AG04449 (cell line): ENCODE data around the gene CHRM5.
A peak's percentile ranks its signal among the peaks of the same experiment; 100 is the strongest.

Source experiments
- CTCF ChIA-PET: fragments of 350-600 bp; formaldehyde crosslinking; extraction: SDS; loops from one replicate; lab custom pipeline; 2021; ENCODE audit warnings: antibody characterized with exemption; lab: Yijun Ruan, JAX
- POLR2A ChIA-PET: fragments of 400-600, 350-600 bp; formaldehyde crosslinking; extraction: SDS; loops from one replicate; lab custom pipeline; 2020; ENCODE audit warnings: antibody characterized with exemption, inconsistent platforms; lab: Yijun Ruan, JAX
- DNase-seq: peaks from one replicate; pipeline ENCODE4 v3.0.0-alpha.2; 2010; ENCODE audit warnings: low read depth, low spot score
- H3K4me3 ChIP-seq: 2 replicates; pipeline ENCODE4 v1.5.1; 2011; ENCODE audit warnings: low read depth, mild to moderate bottlenecking, control low read depth, low read length
- TF ChIP-seq, protein P1 (sequence below): IDR thresholded peaks from one replicate; pipeline ENCODE4 v1.5.1; 2011; ENCODE audit warnings: mild to moderate bottlenecking, moderate library complexity, low read length, control low read depth, inconsistent platforms; ENCODE audit not compliant: insufficient read depth; ENCODE audit errors: missing control alignments

The CHRM5 gene

DNA sequence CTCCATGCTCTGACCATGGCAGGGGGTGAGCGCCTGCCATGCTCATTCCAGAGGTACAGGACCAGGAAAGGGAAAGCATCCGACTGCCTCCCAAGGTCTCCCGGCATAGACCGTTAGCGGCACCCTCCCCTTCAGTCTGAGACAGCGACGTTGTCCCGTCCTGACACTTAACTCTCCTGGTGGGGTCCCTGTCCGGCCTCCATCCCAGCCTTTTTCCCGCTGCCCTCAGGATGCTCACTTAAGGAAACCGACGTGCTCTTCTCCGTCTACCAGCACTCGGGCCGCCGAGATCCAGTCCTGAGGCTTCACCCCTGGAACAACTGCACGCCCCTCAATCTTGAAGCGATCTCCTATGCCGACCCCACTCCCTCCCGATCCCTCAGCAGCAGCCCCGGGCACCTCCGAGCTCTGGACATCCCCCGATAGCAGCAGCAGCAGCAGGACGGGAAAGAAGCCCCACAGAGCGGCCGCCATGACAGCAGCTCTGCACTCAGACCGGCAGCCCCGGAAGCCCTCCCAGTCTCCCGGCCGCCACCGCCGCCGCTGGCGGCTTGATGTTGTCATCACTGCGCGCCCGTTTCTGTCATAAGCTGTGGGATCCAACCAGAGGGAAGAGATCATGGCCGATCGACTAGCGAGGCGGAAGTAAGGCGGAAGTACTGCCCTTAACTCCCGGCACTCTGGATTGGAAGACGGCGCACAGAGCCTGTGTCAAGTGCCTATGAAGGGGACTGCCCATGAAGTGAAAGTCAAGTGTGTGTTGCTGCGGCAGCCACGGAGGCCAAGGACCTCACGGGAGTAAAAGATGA, 133.3 kb downstream of the CHRM5 start, which contains the start of the genes EMC7 and PGBD4:
Gene EMC7, minus strand, starts transcription at position 497 of the 809 bp plus-strand sequence. Its CDS starts 23 bp downstream, at position 474.
Gene PGBD4, plus strand, starts transcription at position 718 of the 809 bp plus-strand sequence. CDS start 449 bp downstream, outside the sequence.
- POLR2A ChIA-PET, result interaction anchor here (0.7 to 1.6 kb wide), 6 partner anchors 24 to 266 kb away, joined by 3 to 5 read pairs (median 3); partner anchors contain the start of genes KATNBL1 and LPCAT4
- CTCF ChIA-PET, result interaction anchor here (1.1 to 2.4 kb wide), 5 partner anchors 8 to 139 kb away, joined by 3 to 10 read pairs (median 4); partner anchors contain the start of gene KATNBL1
- peak; percentile 98 for DNase-seq
- TF ChIP-seq, protein P1, sequence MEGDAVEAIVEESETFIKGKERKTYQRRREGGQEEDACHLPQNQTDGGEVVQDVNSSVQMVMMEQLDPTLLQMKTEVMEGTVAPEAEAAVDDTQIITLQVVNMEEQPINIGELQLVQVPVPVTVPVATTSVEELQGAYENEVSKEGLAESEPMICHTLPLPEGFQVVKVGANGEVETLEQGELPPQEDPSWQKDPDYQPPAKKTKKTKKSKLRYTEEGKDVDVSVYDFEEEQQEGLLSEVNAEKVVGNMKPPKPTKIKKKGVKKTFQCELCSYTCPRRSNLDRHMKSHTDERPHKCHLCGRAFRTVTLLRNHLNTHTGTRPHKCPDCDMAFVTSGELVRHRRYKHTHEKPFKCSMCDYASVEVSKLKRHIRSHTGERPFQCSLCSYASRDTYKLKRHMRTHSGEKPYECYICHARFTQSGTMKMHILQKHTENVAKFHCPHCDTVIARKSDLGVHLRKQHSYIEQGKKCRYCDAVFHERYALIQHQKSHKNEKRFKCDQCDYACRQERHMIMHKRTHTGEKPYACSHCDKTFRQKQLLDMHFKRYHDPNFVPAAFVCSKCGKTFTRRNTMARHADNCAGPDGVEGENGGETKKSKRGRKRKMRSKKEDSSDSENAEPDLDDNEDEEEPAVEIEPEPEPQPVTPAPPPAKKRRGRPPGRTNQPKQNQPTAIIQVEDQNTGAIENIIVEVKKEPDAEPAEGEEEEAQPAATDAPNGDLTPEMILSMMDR, result no peak
- H3K4me3 ChIP-seq, result peak within 1 kb of the TSS; percentile 89

DNA sequence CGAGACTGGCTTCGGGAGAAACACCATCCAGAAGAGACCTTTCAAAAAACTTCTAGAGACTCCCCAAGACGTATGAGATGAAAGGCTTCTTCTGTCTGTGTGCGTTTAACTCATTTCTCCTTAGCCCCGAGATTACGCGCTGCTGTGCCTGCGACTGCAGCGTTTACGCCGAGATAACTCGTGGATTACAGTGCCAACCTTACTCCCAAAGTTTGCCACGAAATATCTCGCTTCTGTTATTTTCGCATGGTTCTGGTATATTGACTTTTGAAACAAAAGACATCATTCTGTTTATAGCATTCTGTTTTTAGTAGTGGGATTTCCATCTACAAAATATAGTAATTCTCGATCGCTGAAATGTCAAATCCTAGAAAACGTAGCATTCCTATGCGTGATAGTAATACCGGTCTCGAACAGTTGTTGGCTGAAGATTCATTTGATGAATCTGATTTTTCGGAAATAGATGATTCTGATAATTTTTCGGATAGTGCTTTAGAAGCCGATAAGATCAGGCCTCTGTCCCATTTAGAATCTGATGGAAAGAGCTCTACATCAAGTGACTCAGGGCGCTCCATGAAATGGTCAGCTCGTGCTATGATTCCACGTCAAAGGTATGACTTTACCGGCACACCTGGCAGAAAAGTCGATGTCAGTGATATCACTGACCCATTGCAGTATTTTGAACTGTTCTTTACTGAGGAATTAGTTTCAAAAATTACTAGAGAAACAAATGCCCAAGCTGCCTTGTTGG, 134.1 kb downstream of the CHRM5 start:
- ChIA-PET POLR2A (interaction anchor here (0.6 to 1.6 kb wide), 6 partner anchors 19 to 265 kb away, joined by 3 to 5 read pairs (median 3); partner anchors contain the start of genes KATNBL1 and LPCAT4), CTCF (interaction anchor here (1.0 to 2.4 kb wide), 8 partner anchors 9 to 138 kb away, joined by 3 to 10 read pairs (median 4); partner anchors contain the start of gene KATNBL1)
- DNase-seq, result no peak
- TF ChIP-seq, protein P1, result no peak
- peak overlapping the region; percentile 89 for H3K4me3 ChIP-seq

DNA sequence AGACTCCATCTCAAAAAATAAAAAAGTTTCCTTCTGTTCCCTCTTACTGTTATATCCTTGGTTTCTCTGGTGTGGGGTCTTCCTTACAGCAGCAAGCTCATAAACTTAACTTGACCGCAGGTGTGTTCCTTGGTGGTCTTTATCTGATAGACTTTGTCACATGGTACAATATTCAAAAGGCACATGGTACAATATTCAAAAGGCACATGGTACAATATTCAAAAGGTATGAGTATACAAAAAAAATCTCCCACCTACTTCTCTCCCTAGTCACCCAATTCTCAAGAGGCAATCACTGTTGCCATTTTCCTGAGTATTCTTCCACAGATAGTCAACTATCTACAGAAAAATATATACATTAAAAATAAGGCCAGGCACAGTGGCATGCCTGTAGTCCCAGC, 138.1 kb downstream of the CHRM5 start:
- H3K4me3 ChIP-seq, result no peak overlapping the region
- POLR2A ChIA-PET, result no interaction called here
- CTCF ChIA-PET, result interaction anchor here (1.0 to 16.1 kb wide), 5 partner anchors 10 to 262 kb away, joined by 3 to 324 read pairs (median 5); partner anchors contain the start of genes KATNBL1 and LPCAT4
- TF ChIP-seq, protein P1, result no peak
- DNase-seq, result no peak

DNA sequence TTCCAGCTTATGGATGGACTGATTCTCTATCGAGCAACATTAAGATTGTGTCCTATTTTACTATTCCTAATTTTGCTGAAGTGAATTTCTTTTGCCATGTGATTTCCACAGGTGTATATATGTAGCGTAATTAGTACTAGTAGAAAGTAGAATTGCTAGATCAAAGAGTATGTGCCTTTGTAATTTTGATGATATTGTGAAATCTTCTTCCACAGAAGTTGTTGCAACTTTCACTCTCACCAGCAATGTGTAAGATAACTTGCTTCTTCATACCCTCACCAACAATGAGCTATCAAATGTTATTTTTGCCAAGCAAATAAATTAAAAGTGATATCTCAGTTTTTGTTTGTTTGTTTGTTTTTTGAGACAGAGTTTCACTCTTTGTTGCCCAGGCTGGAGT, 139.0 kb downstream of the CHRM5 start:
- POLR2A ChIA-PET, result no interaction called here
- DNase-seq, result no peak
- TF ChIP-seq, protein P1, result no peak
- no peak overlapping the region for H3K4me3 ChIP-seq
- CTCF ChIA-PET, result interaction anchor here (1.0 to 16.1 kb wide), 9 partner anchors 9 to 480 kb away, joined by 3 to 324 read pairs (median 4); partner anchors contain the start of genes KATNBL1 and LPCAT4

DNA sequence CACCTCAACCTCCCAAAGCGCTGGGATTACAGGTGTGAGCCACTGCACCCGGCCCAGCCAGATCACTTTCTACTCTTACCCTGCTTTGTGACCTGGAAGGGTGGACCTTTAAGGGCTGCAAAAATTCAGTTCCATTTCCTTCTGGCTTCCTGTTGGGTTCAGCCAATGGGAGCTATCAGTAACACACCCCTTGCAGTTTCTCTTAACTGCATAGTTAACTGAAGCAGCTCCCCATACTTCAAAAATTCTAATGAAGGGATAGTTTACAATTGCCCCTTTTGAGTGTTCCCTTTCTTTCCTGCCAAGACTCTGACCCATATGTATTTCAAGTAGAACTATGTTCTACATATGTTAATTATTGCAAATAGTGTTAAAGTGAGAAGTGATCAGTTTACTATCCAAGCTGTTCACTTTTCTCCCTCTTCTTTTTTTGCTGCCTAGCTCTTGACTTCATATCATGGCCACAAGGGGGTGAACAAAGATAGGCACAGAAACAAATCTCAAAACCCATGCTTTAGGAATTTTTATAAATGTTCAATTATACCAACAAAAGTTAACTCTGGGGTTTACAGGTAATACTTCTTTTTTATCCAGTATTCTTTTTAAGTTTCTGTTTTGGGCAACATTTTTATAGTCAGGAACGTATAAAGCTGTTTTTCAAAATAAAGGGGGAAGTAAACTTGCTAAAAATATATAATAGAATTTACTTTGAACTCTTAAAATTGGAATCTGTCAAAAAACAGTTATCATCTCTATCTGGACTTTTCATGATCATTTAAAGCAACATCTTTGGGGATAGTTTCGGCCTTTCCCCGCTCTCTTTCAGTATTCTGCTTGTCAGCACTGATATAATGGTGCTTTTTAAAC, 141.7 kb downstream of the CHRM5 start:
- TF ChIP-seq, protein P1, result peak; percentile 59
- ChIA-PET CTCF (interaction anchor here (0.7 to 16.1 kb wide), 47 partner anchors 8 to 496 kb away, joined by 3 to 324 read pairs (median 4); partner anchors contain the start of genes EMC4, EMC7, GOLGA8B and KATNBL1), POLR2A (interaction anchor here (0.8 to 1.0 kb wide), 2 partner anchors 96 to 100 kb away, joined by 3 to 6 read pairs; partner anchors contain the start of gene KATNBL1)
- DNase-seq, result no peak
- H3K4me3 ChIP-seq, result no peak overlapping the region
